Left ventricle myocardium inferior (tissue), 1 donor: ENCODE data around the gene CDC40. TPM values are rescaled to one million over a fixed set of nuclear protein-coding genes. Genes with fewer than 3 reads are reported as not detected.

ENCODE experiments used
- DNase-seq: peaks from one replicate; pipeline ENCODE4 v3.0.0-alpha.2; 2020
- H3K27ac ChIP-seq: fragments of 200-600 bp; replicated peaks from 2 replicates; pipeline ENCODE4 v1.8.0; 2021
- H3K27me3 ChIP-seq: fragments of 200-600 bp; 2 replicates; pipeline ENCODE4 v1.8.0; 2021; ENCODE audit warnings: low read depth
- H3K36me3 ChIP-seq: fragments of 200-600 bp; 2 replicates; pipeline ENCODE4 v1.8.0; 2021
- H3K4me1 ChIP-seq: fragments of 200-600 bp; 2 replicates; pipeline ENCODE4 v1.8.0; 2021
- H3K4me3 ChIP-seq: fragments of 200-600 bp; 2 replicates; pipeline ENCODE4 v1.8.0; 2021; ENCODE audit warnings: mild to moderate bottlenecking, moderate library complexity
- H3K9me3 ChIP-seq: fragments of 200-600 bp; replicated peaks from 2 replicates; pipeline ENCODE4 v1.8.0; 2021
- intact Hi-C: fragments of 100-400 bp; cut with micrococcal nuclease; formaldehyde crosslinking; loops from one replicate; pipeline ENCODE4 v1.11.0; 2022
- total RNA-seq: library from RNA; stranded (reverse); fragmentation: NEBNext Ultra II Directional; extraction: Animal tissue kit (Norgen Biotek cat#: 25700); gene quantifications from one replicate; pipeline ENCODE4 v1.2.1, GENCODE V29; 2021
- TF ChIP-seq, protein P1 (sequence below): fragments of 200-600 bp; IDR thresholded peaks from 2 replicates; pipeline ENCODE4 v1.8.0; 2021; ENCODE audit warnings: antibody characterized with exemption, mild to moderate bottlenecking, borderline replicate concordance
- donor health status: DM: no; HTN: yes; CAD: no; lungs with severe emphysema.

The CDC40 gene
- total RNA-seq, 1 donor from 2014 or later, result 16.1 TPM

- H3K27me3 ChIP-seq, result no peaks in the 10 kb centered on the region
- intact Hi-C loops, result no loop called here
- H3K4me1 ChIP-seq, result no peaks in the 10 kb centered on the region
- H3K4me3 ChIP-seq, result no peak overlapping the region
- H3K36me3 ChIP-seq, result peaks cover 12% of the 10 kb centered on the region
- H3K9me3 ChIP-seq, result no peaks in the 10 kb centered on the region
- no peak for DNase-seq
- H3K27ac ChIP-seq, result no peak overlapping the region
- TF ChIP-seq, protein P1, sequence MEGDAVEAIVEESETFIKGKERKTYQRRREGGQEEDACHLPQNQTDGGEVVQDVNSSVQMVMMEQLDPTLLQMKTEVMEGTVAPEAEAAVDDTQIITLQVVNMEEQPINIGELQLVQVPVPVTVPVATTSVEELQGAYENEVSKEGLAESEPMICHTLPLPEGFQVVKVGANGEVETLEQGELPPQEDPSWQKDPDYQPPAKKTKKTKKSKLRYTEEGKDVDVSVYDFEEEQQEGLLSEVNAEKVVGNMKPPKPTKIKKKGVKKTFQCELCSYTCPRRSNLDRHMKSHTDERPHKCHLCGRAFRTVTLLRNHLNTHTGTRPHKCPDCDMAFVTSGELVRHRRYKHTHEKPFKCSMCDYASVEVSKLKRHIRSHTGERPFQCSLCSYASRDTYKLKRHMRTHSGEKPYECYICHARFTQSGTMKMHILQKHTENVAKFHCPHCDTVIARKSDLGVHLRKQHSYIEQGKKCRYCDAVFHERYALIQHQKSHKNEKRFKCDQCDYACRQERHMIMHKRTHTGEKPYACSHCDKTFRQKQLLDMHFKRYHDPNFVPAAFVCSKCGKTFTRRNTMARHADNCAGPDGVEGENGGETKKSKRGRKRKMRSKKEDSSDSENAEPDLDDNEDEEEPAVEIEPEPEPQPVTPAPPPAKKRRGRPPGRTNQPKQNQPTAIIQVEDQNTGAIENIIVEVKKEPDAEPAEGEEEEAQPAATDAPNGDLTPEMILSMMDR, result no peak
Measured at GRCh38 chr6:110246378-110246777, 66.2 kb downstream of the CDC40 start.

DNA sequence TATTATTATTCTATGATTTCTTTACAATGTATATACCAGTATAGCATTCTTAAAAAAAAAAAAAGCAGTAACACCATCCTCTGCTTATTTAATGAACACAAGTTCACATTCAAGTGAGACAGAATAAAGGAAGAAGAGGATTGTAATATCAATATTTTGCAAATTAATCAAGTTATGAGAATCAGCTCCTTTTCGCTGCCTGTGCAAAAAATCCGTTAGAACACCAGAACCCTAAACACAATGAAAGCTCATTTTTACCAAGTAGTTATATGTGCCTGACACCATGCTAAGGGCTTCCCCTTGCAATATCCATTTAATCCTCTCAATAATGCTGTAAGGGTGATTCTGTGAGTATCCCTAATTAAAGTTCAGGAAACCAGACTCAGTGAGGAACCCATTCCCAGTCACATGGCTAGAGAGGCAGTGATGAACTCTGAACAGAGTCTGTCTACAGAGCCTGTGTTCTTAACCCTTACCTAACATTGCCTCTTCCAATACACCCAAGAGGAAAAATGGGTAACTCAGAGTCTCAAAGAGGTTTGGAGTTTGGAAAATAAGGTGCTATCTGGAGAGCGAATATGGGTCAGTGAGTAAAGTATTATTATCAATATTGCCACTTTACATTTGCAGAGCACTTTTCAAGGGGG lies 66.8 kb downstream of the CDC40 start:
- Histone ChIP-seq H3K9me3 (no peaks in the 10 kb centered on the region), H3K36me3 (peaks cover 12% of the 10 kb centered on the region), H3K27me3 (no peaks in the 10 kb centered on the region), H3K27ac (no peak overlapping the region), H3K4me3 (no peak overlapping the region), H3K4me1 (no peaks in the 10 kb centered on the region)
- no peak for DNase-seq
- intact Hi-C loops, result no loop called here
- TF ChIP-seq, protein P1, result no peak

DNA sequence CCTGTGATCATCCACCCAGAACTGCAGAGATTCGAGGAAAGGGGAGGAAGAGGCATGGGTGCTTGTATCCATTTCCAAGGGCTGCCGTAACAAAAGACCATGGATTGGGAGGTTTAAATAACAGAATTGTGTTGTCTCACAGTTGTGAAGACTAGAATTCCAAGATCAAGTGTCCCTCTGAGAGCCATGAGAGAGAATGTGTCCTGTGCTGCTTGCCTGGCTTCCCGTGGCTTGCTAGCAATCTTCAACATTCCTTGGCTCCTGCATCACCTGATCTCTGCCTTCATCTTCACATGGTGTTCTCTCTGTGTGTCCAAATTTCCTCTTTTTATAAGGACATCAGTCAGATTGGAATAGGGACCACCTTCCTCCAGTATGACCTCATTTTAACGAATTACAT lies 69.8 kb downstream of the CDC40 start:
- no peaks in the 10 kb centered on the region for H3K4me1 ChIP-seq
- no peaks in the 10 kb centered on the region for H3K9me3 ChIP-seq
- no peaks in the 10 kb centered on the region for H3K27me3 ChIP-seq
- TF ChIP-seq, protein P1, result no peak
- intact Hi-C loops, result no loop called here
- no peak overlapping the region for H3K27ac ChIP-seq
- DNase-seq, result no peak
- H3K36me3 ChIP-seq, result no peaks in the 10 kb centered on the region
- no peak overlapping the region for H3K4me3 ChIP-seq

GRCh38 chr6:110250838-110251237 lies 70.6 kb downstream of the CDC40 start:
- no peak overlapping the region for H3K27ac ChIP-seq
- no peaks in the 10 kb centered on the region for H3K27me3 ChIP-seq
- DNase-seq, result no peak
- H3K4me1 ChIP-seq, result no peaks in the 10 kb centered on the region
- no peaks in the 10 kb centered on the region for H3K9me3 ChIP-seq
- no peak overlapping the region for H3K4me3 ChIP-seq
- intact Hi-C loops, result no loop called here
- no peaks in the 10 kb centered on the region for H3K36me3 ChIP-seq
- TF ChIP-seq, protein P1, result no peak

DNA sequence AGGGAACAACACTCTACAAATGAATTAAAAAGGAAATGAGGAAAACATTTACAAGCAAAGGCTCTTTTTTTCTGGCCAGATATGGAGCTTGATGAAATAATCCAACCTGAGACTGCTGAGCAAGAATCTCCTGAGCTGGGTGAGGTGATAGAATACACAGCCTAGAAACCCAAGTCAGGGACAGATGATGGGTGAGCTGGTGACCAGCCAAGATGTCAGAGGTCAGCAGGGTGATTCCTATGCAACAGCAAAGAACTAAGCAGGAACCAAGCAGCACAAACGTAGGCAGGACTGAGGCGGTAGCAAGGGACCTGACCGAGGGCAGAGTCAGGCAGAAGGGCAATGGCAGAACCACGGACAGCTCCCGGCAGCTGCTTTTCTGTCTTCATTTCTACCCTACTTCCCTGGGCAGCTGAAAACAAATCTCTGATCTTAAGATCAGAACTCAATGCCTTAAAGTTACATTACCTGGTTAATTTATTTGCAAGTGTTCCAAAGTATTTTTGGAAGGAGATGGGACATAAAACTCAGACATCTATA lies 75.1 kb downstream of the CDC40 start:
- Histone ChIP-seq H3K27ac (no peak overlapping the region), H3K9me3 (peaks cover 14% of the 10 kb centered on the region), H3K4me3 (no peak overlapping the region), H3K36me3 (no peaks in the 10 kb centered on the region), H3K4me1 (no peaks in the 10 kb centered on the region), H3K27me3 (no peaks in the 10 kb centered on the region)
- DNase-seq, result no peak
- intact Hi-C loops, result no loop called here
- TF ChIP-seq, protein P1, result no peak
